Hematopoietic multipotent progenitor cell treated with erythropoietin and hydrocortisone succinate and interleukin-3 and kit ligand, for 17 days (in vitro differentiated cells): ENCODE measurements around the gene ZFYVE28.
"Not testable (repeated sequence)": the region's sequence is repeated elsewhere in the genome, so short reads cannot be mapped to it uniquely, and the experiment has no call there.

Experiments used
- DNase-seq: peaks from one replicate; pipeline ENCODE4 v3.0.0-alpha.2; 2015; ENCODE audit warnings: low spot score

ZFYVE28 gene

GRCh38 chr4:2248044-2248780, 170.2 kb downstream of the ZFYVE28 start:
- DNase-seq = no peak

GRCh38 chr4:2247128-2248043, 171.1 kb downstream of the ZFYVE28 start:
- no peak for DNase-seq

GRCh38 chr4:2246384-2247127, 171.9 kb downstream of the ZFYVE28 start:
- no peak for DNase-seq

GRCh38 chr4:2245787-2246275, 172.6 kb downstream of the ZFYVE28 start:
- no peak for DNase-seq

- no peak for DNase-seq
These were observed 173.2 kb downstream of the ZFYVE28 start for GRCh38 chr4:2245057-2245786.

- no peak for DNase-seq
These were observed 174.6 kb downstream of the ZFYVE28 start for GRCh38 chr4:2243681-2244380.

GRCh38 chr4:2241410-2242353, 176.8 kb downstream of the ZFYVE28 start, which contains the start of the genes HAUS3 and POLN:
Gene HAUS3 (minus strand): TSS chr4:2242121. CDS start chr4:2240946, 1,175 bp downstream.
Gene POLN (minus strand): TSS chr4:2242121. CDS start chr4:2229231, 12,890 bp downstream.
- DNase-seq = peak; percentile 100

GRCh38 chr4:2241003-2241402, 177.4 kb downstream of the ZFYVE28 start:
- DNase-seq = no peak

- DNase-seq = no peak
These were observed 181.3 kb downstream of the ZFYVE28 start for GRCh38 chr4:2236944-2237666.

GRCh38 chr4:2231082-2231481, 187.4 kb downstream of the ZFYVE28 start:
- no peak for DNase-seq

GRCh38 chr4:2226261-2226660, 192.2 kb downstream of the ZFYVE28 start:
- DNase-seq = no peak

GRCh38 chr4:2222838-2223237, 195.6 kb downstream of the ZFYVE28 start:
- DNase-seq = no peak

GRCh38 chr4:2221378-2221777, 197.1 kb downstream of the ZFYVE28 start:
- DNase-seq = not testable (repeated sequence)

- DNase-seq = peak; percentile 80
These were observed 198.3 kb downstream of the ZFYVE28 start for GRCh38 chr4:2220016-2220630.
